HG02973 (cell line): ENCODE measurements around the gene TFAP2E.
"Not testable (repeated sequence)": the region's sequence is repeated elsewhere in the genome, so short reads cannot be mapped to it uniquely, and the experiment has no call there.

ENCODE experiments used
- ATAC-seq: cut with Tn5 transposase; IDR thresholded peaks from one replicate; pipeline ENCODE4 v1.9.1; 2021; ENCODE audit warnings: moderate library complexity; ENCODE audit not compliant: unreplicated experiment

Gene TFAP2E

DNA sequence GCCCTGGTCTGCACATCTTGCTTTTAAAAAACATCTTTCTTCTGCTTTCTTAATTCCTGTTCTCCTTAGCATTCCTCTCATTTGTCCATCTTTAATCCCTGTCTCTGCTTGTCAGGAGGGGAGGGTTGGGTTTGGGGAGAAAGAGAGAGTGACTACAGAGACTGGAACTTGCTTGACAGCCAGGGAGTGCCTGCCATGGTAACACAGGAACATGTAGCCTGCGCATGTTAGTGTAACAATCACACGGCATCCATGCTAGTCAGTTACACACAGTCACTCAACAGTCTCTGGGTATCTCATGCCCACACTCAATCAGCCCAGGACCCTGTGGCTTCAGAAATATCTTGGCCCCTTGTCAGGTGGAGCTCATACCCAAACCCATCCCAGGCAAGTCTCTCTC lies 818 bp upstream of the TFAP2E start:
- ATAC-seq: no peak

DNA sequence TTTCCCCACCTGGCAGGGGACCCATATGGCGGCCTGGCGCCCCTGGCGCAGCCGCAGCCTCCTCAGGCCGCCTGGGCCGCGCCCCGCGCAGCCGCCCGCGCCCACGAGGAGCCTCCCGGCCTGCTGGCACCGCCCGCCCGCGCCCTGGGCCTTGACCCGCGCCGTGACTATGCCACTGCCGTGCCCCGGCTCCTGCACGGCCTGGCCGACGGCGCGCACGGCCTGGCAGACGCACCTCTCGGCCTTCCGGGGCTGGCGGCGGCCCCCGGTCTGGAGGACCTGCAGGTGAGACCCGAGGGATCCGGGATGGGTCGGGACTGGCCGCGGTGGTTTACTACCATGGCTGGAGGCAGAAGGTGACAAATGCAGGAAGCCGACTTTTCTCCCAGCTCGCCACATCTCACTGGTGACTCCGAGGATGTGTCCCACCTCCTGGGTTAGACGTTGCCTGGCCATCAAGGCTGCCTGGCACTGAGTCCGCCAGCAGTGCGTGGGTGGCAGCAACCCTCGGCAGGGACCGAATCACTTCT lies 1.1 kb downstream of the TFAP2E start:
- no peak for ATAC-seq

DNA sequence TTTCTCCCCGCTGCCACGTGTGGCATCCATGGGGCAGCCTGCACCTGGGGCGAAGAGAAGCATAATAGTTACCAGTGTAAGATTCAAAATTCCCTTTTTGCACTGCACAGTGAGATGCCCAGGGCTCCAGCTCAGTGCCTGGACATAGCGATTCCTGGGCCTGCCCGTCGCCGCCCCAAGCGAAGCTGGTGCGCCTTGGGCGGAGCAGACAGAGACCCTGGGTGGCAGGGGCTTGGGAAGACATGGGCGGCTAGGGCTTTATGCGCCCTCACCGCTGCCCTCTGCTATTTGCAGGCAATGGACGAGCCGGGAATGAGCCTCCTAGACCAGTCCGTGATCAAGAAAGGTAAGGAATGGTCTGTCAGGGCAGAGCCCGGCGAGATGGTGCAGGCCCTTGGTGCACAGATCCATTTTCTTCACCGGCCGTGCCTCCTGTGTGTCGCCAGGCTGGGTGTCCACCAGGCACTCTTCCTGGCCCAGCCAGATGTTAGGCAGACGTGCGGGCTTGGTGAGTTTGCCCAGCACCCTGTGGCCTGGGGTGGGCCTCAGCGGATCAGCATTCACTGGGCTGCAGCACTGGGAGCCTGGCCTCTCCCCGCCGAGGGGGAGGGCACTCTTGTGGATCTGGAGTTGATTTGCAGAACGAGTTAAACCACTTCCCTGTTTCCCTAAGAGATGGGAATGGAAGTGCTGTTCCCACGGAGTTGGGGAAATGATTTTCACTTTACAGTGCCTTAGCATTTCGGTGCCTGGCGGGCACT lies 1.7 kb downstream of the TFAP2E start:
- ATAC-seq: no peak

DNA sequence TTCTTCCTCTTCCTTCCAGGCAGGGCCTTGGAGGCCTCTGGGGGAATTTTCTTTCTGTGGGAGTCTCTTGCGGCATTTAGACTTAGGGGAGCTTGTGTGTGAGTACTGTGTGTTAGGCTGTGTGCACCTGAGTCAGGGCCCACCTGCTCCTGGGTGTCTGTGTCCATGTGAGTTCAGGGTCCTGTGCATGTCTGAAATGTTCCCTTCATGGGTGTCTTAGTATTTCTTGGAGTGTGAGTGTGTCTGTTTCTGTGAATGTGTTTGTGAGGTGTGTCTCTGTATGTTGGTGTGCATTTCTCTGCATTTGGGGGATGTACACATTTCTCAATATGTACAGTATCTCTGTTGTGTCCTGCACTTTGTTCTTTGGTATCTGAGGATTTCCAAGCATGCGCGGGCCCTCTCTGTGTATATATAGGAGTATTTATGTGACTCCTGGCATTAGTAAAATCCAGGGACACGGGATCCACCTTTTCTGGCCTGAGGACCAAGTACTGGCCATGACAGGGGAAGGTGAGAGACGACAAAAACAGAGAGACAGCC lies 2.4 kb downstream of the TFAP2E start:
- no peak for ATAC-seq

DNA sequence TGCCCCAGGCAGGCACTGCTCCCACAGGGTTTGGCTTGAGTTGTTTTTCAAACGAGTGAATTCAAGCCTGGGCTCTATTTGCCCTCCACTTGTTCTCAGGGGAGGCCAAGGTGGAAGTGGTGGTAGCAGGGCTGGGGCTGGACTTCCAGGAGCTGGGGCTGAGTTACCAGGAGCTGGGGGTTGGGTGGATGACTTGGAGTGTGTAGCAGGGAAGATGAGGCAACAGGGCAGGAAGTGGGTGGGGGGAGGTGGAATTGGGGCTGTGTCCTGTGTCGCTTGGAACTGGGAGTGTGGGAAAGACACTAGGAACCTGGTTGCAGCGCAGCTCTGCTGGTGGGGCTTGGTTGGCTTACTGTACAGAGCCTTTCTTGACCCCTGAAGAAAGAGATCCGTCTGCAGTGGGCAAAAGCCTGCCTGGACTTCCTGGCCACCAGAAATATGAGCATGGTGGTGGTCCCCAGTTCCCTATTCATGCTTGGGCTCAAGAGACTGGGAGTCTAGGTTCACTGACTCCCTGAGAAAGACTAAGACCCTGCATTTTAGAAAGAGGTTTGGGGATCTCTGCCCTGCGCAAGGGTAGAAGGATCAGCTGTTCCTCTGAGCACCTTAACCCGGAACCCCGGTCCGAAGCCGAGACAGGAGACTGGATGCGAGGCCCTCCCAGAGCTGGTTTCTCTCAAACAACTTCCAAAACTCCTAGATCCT lies 3.1 kb downstream of the TFAP2E start:
- ATAC-seq: no peak

DNA sequence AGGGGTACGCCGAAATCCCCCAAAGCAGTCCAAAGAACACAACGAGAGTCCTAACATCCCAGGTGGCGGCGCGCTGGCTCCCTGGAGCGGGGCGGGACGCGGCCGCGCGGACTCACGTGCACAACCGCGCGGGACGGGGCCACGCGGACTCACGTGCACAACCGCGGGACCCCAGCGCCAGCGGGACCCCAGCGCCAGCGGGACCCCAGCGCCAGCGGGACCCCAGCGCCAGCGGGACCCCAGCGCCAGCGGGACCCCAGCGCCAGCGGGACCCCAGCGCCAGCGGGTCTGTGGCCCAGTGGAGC lies 3.6 kb downstream of the TFAP2E start:
- not testable (repeated sequence) for ATAC-seq

DNA sequence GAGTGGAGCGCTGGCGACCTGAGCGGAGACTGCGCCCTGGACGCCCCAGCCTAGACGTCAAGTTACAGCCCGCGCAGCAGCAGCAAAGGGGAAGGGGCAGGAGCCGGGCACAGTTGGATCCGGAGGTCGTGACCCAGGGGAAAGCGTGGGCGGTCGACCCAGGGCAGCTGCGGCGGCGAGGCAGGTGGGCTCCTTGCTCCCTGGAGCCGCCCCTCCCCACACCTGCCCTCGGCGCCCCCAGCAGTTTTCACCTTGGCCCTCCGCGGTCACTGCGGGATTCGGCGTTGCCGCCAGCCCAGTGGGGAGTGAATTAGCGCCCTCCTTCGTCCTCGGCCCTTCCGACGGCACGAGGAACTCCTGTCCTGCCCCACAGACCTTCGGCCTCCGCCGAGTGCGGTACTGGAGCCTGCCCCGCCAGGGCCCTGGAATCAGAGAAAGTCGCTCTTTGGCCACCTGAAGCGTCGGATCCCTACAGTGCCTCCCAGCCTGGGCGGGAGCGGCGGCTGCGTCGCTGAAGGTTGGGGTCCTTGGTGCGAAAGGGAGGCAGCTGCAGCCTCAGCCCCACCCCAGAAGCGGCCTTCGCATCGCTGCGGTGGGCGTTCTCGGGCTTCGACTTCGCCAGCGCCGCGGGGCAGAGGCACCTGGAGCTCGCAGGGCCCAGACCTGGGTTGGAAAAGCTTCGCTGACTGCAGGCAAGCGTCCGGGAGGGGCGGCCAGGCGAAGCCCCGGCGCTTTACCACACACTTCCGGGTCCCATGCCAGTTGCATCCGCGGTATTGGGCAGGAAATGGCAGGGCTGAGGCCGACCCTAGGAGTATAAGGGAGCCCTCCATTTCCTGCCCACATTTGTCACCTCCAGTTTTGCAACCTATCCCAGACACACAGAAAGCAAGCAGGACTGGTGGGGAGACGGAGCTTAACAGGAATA lies 4.2 kb downstream of the TFAP2E start:
- ATAC-seq: no peak

DNA sequence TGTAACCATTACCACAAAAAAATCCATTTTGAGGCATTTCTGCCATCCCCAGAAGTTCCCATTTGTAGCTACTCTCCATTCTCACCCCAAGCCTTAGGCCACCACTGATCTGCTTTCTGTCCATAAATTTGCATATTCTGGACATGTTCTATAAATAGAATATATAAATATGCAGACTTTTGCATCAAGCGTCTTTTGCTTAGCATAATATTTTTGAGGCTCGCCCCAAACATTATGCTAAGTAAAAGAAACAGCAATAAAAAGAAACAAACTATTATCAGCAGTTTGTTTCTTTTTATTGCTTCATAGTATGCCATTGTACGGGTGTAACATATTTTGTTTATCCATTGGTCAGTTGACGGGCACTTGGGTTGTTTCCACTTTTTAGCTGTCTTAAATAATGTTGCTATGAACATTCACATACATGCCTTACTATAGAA lies 7.9 kb downstream of the TFAP2E start:
- no peak for ATAC-seq

DNA sequence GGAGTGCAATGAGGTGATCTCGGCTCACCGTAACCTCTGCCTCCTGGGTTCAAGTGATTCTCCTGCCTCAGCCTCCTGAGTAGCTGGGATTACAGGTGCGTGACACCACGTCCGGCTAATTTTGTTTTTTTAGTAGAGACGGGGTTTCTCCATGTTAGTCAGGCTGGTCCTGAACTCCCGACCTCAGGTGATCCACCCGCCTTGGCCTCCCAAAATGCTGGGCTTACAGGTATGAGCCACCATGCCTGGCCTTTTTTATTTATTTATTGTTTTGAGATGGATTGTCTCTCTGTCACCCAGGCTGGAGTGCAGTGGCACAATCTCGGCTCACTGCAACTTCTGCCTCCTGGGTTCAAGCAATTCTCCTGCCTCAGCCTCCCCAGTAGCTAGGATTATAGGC lies 8.5 kb downstream of the TFAP2E start:
- not testable (repeated sequence) for ATAC-seq

DNA sequence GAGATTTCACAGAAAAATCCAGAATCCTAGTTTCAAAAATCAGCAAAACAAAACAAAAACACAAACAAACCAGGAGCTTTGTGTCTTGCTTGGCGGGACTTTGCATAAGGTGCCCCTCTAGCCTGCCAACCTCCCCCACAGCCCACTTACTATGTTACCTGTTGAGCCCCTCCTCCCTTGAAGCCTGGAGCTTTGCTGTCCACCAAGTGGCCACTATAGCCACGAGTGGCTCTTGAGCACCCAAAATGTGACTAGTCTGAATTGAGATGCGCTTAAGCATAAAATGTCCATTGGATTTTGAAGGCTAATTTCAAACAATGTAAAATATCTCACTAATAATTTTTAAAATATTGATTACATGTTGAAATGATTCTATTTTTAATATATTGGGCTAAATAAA lies 12.2 kb downstream of the TFAP2E start:
- ATAC-seq: no peak

DNA sequence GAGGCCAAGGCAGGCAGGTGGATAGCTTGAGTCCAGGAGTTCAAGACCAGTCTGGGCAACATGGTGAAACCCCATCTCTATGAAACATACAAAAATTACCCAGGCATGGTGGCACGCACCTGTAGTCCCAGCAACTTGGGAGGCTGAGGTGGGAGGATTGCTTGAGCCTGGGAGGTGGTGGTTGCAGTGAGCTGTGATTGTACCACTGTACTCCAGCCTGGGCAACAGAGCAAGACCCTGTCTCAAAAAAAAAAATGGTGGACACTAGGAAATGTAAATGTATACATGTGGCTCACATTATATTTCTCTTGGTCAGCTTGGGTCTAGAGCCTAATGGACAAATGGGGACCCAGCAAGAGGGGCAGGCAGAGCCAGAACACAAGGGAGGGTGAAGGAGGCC lies 12.7 kb downstream of the TFAP2E start:
- not testable (repeated sequence) for ATAC-seq

DNA sequence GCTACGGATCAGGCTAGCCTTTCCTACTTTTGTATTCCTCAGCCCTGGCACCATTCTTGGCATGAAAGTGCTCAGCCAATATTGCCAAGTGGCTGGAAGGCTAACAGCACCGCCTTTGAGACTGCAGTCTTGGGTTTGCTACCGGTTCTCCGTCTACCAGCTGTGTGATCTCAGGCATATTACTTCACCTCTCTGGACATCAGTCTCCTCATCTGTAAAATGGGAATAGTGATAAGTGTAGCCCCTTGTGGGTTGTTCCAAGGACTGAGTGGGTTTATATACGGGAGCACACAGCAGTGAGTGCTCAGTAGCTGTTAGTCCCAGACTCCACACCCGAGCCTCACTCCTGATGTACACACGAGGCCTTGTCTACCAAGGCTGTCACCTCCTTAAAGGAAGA lies 13.7 kb downstream of the TFAP2E start:
- ATAC-seq: no peak

DNA sequence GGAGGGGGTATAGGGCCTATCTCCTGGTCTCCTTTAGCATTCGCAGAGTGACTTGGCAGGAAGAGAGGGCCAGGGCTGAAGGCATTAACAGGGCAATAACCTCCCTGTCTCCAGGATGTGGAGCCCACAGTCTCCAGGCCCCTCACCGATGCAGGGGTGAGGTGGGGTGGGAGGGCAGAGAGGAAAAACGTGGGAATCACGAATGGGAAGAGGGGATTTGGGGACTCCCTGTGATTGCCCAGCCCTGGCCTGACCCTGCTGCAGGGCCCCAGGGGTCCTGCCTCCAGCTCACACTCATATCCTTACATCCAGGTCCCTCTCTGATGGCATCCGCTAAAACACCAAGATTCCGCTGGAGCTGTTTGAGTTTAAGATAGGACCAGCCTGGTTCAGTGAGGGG lies 14.6 kb downstream of the TFAP2E start:
- ATAC-seq: no peak

DNA sequence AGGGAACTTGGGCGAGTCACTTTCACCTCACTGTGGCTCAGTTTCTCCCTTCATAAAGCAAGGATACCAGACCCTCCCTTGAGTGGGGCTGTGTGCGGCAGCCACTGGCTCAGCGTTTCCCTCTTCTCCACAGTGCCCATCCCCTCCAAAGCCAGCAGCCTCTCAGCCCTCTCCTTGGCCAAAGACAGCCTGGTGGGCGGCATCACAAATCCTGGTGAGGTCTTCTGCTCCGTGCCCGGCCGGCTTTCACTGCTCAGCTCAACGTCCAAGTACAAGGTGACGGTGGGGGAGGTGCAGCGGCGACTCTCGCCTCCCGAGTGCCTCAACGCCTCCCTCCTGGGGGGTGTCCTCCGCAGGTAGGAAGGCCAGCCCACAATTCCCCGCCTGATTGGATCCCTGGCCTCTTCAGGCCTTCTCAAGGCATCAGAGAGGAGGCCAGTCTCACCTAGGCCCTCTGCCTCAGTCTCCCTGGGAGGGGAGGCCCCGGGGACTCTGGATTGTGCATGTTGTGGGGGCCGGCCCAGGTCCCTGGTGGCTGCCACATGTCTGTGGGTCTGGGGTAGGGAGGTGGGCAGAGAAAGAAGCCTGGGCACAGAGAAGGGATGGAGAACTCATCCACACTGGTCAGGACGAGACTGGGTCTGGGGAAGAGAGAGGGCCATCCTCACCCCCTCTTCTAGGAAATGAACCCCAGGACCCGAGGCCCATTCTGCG lies 15.2 kb downstream of the TFAP2E start:
- no peak for ATAC-seq

DNA sequence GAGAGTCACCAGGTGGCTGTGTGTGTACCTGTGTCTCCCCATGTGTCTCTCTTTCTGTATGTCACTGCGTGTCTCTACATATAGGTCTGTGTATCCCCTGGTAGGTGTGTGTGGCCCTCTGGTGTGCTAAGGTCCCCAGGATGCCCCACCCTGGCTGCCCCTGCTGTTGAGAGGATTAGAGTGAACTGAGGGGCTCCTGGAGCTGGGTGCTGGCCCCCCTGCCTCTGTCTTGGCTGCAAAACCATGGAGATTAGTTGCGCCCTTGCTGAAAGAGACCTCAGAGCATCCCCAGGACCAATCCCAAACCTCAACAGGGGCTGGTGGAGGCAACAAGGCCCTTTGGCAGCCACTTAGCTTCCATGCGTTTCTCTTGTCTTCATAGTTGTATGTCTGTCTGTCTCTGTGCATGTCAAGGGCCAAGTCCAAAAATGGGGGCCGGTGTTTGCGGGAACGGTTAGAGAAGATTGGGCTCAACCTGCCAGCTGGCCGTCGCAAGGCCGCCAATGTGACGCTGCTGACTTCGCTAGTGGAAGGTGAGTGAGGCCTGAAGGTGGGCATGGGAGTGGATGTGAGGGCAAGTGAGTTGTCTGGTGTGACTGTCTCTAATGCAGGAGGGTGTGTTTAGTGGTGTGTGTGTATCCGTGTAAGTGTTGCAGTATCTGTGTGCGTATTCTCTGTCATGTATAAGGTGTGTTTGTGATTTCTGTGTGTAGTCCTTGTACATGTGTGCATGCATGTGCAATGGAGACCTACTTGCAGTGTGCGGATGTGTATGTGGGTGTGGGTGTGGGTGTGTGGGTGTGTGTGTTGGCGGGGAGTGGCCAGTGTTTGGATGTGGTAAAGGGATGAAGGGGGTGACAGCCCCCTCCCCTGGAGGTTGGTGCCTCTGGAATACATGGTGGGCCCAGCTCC lies 16.7 kb downstream of the TFAP2E start:
- ATAC-seq: no peak

DNA sequence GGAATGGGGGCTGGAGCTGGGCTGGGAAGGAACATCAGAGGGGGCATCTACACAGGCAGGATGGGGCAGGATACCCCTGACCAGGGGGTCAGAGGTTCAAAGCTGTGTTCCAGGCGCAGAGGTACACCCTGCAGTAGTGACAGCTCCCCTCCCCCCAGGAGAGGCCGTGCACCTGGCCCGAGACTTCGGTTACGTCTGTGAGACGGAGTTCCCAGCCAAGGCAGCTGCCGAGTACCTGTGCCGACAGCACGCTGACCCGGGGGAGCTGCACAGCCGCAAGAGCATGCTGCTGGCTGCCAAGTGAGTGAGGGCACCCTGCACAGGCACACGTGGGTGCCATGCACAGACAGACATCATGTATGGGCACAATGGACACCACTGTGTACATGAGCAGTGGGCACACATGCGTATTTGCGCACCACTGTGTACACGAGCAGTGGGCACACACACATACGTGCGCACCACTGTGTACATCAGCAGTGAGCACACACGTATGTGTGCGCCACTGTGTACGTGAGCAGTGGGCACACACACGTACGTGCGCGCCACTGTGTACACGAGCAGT lies 17.4 kb downstream of the TFAP2E start:
- ATAC-seq: no peak

DNA sequence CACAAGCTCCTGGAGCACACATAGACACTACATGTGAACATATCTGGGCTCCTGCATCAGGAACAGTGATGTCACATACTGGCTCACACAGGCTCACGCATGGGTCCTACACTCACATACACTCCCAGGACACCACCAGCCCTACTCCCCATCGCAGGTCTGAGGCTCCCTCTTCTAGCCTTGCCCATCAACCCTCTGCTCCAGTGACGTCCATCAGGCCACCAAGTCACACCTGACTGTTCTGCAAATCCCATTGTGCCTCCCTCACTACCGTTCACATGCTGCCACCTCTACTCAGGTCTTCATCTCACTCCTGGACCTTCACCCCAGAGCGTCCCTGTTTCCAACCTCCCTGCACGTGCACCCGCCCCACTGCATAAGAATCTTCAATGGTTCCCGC lies 18.1 kb downstream of the TFAP2E start:
- no peak for ATAC-seq

DNA sequence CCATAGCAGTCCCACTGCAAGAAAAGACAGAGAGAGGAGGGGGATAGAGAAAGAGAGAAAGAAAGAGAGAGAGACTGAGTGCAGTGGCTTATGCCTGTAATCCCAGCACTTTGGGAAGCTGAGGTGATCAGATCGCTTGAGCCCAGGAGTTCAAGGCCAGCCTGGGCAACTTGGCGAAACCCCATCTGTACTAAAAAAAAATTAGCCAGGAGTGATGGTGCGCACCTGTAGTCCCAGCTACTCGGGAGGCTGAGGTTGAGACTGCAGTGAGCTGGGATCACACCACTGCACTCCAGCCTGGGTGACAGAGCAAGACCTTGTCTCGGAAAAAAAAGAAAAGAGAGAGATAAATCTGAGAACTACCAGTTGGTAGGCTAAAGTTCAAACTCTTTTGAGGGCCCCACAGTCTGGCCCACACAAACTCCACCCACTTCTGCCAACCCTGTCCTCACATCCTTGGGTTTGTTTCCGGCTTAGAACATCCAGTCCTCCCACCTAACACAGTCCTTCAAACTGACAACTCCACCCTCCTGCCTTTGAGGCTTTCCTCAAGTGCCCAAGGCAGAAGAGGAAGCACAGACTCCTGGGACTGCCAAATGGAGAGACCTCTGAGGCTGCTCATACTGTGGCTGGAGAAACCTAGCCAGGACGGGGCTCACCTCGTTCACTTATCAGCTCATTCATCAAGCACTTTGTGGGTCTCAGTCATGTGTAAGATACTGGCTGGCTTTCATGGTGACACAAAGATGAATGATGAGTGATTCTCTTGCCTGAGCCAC lies 20.1 kb downstream of the TFAP2E start:
- ATAC-seq: no peak
